Measurements from ENCODE around the gene ARHGEF10L. TPM values are rescaled to one million over a fixed set of nuclear protein-coding genes. Genes with fewer than 3 reads are reported as not detected.

ARHGEF10L gene
- total RNA-seq, 2 experiments from 2014 or later: not detected

DNA sequence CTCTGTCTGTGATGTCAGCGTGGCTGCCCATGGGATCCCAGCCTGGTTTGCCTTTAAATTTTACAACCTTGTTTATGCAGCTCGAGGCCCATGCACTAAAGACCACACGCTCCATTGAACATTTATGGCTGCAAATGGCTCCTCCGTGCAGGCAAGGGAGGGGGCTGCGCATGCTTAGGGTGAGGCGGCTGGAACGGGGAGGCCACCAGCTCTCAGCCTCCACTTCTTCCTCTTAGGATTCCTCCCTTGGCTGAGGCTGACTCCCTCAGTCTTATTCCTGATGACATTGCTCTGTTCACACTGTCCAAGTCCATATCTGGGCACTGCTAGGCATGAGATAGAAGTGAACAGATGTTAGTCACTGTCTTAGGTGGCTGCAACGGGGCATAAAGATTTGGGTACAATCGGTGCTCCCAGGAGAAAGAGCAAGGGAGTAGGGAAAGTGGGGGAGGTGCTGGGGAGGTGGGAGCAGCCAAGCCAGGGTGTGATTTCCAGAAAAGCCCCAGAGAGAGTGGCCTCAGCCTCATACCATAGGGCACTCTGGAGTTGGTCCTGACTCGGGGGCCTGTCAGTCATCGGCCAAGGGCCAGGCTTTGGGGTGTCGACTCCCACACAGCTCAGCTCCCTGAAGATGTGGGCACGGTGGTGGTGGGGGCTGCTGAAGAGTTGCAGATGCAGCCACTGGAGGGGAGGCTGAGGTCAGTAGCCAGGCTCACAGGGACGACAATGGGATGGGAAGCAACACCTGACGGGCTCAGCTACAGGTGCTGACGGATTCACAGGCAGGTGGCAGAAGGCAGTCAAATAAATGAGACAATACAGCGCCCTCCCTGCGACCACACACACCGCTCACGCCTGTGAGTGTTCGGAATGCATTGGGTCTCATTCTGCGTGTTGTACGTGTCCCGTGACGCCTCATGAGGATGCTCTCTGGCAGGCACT, 178.4 kb downstream of the ARHGEF10L start:
- POLR2A ChIA-PET: no interaction called here

DNA sequence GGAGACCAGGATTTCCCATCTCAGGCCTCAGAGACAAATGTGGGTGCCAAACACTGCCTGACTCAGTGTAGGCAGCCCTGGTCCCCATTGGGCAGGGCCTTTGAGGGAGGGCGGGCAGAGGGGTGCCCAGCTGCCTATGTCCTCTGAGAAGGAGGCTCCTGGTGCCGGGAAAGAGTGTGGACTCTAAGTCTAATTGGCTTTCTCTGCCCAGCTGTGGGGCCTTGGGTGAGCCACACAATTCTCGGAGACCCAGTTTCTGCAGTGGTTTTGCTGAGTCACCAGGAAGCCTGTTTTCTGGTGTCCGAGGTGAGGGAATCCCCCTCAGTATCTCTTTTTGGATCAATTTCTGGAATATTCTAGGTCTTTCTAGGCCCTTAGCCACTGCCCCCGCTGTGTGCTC, 180.4 kb downstream of the ARHGEF10L start:
- ChIA-PET POLR2A (no interaction called here), CTCF (no interaction called here)

More for the DNA sequence above, 178.4 kb downstream of the ARHGEF10L start:
- CTCF ChIA-PET: no interaction called here

DNA sequence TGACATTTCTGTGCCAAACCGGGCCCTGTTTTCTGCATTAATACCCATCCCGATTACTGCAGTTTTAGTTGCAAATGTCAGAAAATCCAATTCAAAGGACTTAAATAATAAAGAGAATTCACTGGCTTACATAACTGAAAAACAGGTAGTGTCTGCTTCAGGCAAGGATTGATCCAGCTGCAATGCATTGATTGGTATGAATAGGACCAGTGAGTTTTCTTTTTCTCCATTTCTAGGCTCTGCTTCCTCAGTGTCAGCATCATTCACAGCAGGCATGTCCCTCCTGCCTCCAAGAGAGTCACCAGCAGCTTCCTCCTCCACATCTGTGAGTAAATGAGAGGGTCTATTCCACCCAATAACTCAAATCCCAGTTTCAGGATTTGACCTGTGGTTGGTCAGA, 181.9 kb downstream of the ARHGEF10L start:
- CTCF ChIA-PET: no interaction called here
- POLR2A ChIA-PET: no interaction called here

DNA sequence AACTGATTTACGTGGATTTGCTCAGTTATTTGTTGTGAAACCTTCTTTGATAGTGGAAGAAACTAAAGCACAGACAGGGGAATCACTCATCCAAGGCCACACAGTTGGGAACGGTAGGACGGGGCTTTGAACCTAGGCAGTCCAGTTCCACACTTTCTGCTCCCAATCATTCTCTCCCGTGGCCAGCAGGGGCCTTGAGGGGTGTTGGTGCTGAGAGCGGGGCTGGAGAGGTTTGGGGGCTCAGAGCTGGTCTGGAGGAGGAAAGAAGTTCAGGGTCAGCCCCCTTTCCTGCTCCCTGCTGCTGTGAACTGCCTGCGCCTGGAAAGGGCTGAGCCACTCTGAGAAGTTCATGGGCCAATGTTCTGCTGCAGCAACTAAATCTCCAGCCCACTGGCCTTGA, 184.2 kb downstream of the ARHGEF10L start:
- ChIA-PET CTCF (no interaction called here), POLR2A (no interaction called here)

DNA sequence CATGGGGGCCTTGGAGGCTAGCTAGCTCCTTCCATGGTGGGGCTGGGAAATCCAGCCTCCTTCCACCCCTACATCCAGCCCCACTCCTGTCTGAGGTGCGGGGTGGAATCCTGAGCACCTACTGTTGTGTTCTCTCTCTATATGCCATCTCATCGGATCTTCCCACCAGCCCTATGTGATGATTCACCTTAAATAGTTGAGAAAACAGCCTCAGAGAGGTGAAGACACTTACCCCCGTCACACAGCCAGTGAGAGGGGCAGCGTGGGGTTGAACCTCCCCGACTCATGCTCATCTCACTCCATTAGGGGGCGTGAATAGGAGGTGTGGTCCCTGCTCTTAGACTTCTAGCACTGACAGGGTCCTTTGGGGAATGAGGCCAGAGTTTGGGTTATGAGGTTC, 184.7 kb downstream of the ARHGEF10L start:
- POLR2A ChIA-PET: no interaction called here
- CTCF ChIA-PET: no interaction called here

DNA sequence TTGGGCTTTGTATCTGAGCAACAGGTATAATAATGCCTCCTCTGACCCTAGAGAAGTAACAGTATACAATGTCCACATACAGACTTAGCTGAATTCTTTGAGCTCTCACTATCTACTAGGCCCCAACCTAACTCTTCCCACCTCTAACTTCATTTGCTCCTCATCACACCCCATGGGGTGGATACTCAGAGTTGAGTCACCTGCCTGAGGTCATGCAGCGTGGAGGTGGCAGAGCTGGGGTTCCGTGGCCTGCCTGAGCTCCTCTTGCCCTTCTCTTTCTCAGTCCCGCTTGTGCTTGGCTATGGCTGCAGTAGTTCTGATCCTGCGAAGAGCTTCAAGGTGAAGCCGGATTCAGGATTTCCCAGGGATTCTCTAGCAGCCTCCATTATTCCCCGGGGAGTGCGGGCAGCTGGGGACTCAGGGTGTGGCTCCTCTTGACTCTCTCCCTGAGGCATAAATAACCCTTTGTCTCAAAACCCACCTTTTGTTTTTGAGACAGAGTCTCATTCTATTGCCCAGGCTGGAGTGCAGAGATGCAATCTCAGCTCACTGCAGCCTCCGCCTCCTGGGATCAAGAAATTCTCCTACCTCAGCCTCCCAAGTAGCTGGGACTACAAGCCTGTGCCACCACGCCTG, 185.7 kb downstream of the ARHGEF10L start:
- ChIA-PET POLR2A (no interaction called here), CTCF (no interaction called here)

DNA sequence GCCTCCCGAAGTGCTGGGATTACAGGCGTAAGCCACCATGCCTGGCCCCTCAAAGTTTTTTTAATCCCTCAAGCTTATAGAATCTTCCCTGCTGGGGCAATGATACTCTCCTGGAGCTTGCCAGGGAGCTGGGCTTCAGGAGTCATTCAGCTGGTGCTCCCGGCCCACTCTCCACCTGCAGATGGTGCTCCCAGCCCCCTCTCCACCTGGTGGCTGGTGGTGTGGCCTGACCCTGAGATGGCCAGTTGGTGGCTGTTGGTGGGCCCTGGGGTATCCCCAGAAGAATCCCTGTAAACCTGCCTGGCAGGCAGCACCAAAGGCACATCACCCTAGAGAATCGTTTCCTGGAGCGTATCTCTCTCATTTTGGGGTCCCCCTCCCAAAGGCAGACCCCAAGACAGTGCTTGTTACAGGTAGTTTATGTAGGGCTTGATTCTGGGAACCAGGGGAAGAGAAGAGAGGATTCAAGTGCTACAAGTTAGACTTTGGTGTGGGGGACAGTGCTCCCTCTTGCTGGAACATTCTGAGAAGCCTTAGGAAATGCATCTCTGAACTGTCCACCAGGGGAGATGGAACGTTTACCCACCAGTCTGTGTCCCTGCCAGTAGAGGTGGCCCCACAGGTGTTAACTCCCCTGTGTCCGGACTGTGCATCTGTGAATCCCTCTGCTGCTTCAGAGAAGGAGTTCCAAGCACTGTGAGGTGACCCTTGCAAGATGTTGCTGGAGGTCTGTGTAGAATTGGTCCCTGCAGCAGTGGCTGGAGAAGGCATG, 186.5 kb downstream of the ARHGEF10L start:
- CTCF ChIA-PET: no interaction called here
- POLR2A ChIA-PET: no interaction called here

DNA sequence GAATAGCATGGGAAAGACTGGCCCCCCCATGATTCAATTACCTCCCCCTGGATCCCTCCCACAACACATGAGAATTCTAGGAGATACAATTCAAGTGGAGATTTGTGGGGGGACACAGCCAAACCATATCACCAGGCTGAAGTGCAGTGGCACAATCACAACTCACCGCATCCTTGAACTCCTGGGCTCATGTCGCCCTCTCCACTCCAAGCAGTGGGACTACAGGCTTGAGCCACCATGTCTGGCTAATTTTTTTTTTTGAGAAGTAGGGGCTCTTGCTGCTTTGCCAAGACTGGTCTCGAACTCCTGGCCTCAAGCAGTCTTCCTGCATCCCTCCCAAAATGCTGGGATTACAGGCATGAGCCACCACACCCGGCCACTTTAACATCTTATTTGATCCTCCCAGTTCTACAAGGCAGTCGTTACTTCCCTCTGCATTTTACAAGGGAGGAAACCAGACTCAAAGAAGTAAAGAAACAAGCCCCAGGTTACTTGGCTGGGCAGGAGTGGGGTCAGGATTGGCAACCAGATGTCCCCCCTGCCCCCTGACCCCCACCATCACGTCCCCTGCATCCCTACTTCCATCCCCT, 188.7 kb downstream of the ARHGEF10L start:
- POLR2A ChIA-PET: interaction anchor here (0.7 kb wide), 1 partner anchor 221 kb away, joined by 7 read pairs; no protein-coding TSS in a partner anchor
- CTCF ChIA-PET: no interaction called here

DNA sequence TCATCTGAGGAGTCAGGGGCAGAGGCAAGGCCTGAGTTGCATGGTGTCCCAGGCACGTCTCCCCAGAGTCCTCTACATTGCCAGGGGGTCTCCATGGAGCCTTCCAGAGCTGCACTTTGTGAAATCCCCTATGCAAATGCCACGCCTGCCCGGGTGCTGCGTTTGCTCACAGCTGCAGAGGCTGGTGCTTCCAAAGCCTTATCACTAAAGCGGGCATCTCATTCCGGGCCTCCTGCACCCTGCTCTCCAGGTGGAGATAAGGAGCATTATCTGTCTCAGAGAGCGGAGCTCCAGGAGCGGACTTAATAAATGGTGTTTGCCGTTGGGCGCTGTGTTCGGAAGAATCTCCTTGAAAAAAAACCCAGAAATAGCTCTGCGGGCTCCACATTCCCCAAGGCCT, 189.8 kb downstream of the ARHGEF10L start:
- ChIA-PET POLR2A (no interaction called here), CTCF (no interaction called here)

DNA sequence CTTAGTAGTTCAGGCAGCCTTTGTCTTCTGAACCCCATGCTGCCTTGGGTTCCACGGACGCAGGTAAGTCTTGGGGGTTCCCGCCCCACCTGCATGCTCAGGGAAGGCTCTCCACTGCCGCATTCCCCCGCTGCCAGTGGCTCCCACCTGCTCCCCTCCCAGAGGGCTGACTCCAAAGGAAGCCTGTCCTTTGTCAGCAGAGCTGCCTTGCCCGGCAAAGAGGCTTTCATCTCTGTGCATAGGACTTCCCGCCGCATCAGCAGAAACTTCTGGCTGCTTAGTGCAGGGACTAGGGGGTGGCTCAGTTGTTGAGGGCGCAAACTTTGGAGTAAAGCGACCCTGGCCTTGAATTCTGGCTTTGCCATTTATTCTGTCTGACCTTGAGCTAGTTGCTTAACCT, 190.4 kb downstream of the ARHGEF10L start:
- CTCF ChIA-PET: no interaction called here

DNA sequence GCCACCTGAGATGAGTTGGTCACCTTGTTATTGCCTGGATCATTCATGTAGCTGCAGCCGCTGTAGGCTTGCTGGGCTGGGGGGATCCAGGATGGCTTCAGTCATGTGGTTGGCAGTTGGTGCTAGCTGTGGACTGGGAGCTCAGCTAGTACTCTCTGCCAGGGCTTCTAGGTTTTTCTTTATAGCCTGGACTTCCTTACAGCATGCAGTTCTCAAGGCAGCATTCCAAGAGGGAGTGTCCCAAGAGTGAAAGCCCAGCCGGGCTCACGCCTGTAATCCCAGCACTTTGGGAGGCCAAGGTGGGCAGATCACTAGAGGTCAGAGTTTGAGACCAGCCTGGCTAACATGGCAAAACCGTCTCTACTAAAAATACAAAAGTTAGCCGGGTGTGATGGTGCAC, 192.0 kb downstream of the ARHGEF10L start:
- POLR2A ChIA-PET: no interaction called here
- CTCF ChIA-PET: no interaction called here

More for the DNA sequence above, 190.4 kb downstream of the ARHGEF10L start:
- POLR2A ChIA-PET: no interaction called here

DNA sequence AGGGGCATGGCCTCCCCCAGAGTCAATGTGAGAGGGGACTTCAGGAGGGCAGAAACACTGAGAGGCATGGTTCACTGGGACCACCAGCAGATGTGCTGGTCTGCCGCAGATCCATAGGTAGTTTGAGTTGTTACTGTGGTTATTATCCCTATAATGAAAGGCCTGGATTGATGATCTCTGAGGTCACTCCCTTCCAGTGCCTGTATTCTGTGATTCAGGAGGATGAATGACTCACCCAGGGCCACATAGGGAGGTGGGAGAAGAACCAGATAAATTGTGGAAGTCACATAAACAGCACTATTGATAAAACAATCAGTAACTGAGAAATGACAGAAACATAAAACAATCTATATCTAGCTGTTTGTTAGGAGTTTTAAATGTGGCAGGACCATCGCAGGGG, 193.0 kb downstream of the ARHGEF10L start:
- CTCF ChIA-PET: no interaction called here

DNA sequence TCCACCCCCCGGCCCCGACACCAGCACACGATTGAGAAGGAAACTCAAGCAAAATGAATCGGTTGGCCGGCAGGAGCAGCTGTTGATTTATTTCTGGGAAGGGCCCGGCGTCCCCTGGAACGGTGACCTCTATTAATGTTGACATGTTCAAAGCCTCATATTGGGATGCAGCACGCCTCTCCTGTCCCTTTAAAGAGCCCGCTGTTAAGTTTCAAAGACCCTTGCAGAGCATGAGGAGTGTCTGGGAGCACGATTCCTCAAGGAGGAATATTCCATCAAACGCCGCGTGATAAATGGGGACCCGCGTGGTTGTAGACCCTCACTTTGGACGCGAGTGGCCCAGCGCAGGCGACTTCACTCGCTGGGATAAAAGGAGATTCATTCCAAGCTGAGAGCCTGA, 194.2 kb downstream of the ARHGEF10L start:
- ChIA-PET CTCF (no interaction called here), POLR2A (no interaction called here)

More for the DNA sequence above, 193.0 kb downstream of the ARHGEF10L start:
- POLR2A ChIA-PET: no interaction called here

DNA sequence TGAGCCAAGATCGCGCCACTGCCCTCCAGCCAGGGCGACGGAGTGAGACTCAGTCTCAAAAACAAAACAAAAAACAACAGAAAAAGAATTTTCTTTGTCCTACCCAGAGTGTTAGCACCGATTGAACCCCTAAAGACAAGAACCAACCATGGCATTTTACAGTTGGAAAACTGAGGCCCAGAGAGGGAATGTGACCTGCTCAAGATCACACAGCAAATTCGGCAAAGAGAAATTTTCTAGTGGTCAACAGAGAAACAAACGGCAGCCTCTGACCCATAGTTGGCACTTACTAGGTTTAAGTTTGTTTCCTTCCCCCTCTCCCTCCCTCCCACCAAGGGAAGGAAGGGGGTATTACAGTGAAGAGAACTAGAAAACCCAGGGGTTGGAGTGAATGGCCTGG, 195.1 kb downstream of the ARHGEF10L start:
- POLR2A ChIA-PET: no interaction called here
- CTCF ChIA-PET: no interaction called here

DNA sequence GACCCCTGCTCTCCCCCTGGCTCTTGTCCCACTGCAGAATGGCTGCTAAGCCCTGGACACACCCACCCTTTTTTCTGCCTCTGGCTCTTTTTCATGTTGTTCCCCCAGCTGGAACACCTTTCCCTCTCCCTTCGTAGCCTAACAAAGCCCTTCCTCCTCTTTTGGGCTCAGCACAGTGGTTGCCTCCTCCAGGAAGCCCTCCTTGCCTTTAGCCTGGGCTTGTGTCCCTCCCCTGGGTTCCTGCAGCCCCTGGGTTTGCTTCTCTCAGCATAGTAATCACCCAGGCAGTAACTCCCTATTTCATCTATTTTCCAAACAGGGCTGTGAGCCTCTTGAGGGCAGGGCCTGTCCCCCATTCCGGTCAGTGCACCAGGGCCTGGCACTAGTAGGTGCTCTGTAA, 195.8 kb downstream of the ARHGEF10L start:
- CTCF ChIA-PET: no interaction called here

DNA sequence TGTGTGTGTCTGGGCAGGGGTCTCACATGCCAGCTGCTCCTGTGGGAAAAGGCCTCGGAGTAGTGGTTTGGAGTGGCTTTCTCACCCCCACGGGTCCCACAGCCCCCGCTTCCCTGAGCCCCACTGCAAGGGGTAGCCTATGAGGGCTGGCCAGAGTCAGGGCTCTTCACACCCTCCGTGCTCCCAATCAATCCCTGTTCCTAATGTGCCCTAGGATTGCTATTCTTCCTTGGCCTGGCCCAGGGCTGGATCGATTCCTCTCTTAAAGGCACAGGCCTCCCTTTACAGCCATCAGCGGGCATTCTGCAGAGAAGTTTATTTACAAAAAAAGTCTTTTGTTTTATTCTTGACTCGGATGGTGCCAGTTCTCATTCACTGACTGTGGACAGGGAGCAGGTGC, 196.3 kb downstream of the ARHGEF10L start:
- ChIA-PET CTCF (no interaction called here), POLR2A (no interaction called here)

More for the DNA sequence above, 195.8 kb downstream of the ARHGEF10L start:
- POLR2A ChIA-PET: no interaction called here

DNA sequence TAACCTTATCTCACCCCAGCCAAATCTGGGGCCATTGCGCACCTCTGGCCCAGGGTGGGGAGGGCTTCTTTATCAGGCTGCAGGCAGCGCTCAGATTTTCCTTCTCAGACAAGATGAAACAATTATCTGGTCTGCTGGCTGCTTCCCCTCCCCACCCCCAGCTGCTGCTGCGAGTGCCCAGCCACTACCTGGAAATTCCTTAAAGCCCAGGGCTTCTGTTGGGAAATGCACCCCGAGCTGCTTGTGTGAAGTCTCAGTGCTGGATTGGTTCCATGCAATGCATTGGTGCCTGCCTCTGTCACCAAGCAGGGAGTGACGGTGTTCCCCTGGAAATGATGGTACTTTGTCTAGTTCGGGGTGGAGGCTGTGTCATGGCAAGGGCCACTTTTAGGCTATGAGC, 197.1 kb downstream of the ARHGEF10L start:
- ChIA-PET POLR2A (no interaction called here), CTCF (no interaction called here)

DNA sequence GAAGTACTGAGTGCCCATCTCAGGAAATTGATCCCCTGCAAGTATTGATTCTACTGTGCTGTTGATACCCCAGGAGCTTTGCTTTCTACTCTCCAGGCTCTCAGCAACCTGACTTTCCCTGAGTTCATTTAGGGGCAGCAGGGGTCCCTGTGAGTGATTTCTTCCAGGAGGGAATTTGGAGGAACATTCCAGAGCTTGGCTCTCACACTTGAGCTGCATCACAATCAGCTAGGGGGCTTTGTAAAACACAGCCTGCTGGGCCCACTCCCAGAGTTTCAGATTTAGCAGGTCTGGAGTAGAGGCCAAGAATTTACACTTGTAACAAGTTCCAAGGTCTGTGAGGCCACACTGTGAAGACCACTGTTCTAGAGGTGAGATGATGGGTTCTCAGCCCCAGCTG, 199.6 kb downstream of the ARHGEF10L start:
- CTCF ChIA-PET: no interaction called here
- POLR2A ChIA-PET: no interaction called here

DNA sequence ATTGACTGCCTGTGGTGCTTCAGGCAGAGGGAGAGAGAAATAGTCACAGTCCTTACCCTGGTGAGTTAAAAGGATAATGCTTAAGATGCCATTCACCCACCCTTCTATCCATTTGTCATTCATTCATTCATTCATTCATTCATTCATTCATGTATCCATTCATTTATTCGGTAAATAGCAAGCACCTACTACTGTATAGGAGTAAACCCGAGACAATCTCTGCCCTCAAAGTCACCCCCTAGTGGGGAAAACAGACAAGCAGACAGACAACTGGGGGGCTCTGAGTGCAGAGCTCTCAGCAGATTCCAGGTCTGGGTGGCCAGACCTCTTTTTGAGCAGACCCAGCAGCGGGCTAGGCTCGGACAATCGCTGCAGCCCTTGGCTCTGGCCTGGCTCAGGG, 201.6 kb downstream of the ARHGEF10L start:
- POLR2A ChIA-PET: no interaction called here
- CTCF ChIA-PET: no interaction called here

DNA sequence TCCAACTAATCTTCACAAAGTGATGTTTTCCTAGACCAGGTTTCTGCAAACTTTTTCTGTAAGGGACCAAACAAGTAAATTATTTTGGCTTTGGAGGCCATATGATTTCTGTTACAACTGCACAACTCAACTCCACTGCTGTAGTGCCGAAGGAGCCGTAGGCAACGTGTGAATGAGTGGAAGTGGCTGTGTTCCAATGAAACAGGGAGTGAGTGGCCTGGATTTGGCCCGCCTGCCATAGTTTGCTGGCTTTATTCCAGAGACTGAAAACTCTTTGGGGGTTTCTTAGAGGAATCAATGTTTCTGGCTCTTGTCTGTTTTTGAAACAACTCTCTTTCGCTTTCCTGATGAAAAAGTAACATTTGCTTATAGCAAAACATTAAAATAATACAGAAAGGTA, 203.1 kb downstream of the ARHGEF10L start:
- CTCF ChIA-PET: interaction anchor here (0.6 kb wide), 1 partner anchor 21 kb away, joined by 3 read pairs; no protein-coding TSS in a partner anchor
- POLR2A ChIA-PET: no interaction called here
